H1 (cell line): ENCODE data around the gene GCH1. TPM values are rescaled to one million over a fixed set of nuclear protein-coding genes. Genes with fewer than 3 reads are reported as not detected.

Experiments
- CTCF ChIA-PET: fragments of 300-600 bp; sonication (Branson Sonifier 250); formaldehyde crosslinking; loops from one replicate; lab custom pipeline; 2021; ENCODE audit not compliant: partially characterized antibody; lab: Charles Lee
- POLR2A ChIA-PET: fragments of 300-600 bp; sonication (Branson Sonifier 250); formaldehyde crosslinking; loops from one replicate; lab custom pipeline; 2021; ENCODE audit warnings: inconsistent platforms; ENCODE audit not compliant: partially characterized antibody; lab: Charles Lee
- DNase-seq, 2 experiments: peaks; one replicate each; pipeline versions ENCODE4 v3.0.0 to v3.0.0-alpha.2; 2010 to 2022; ENCODE audit warnings: low spot score in 2 of 2, low read depth in 1 of 2, mixed read lengths in 1 of 2
- FAIRE-seq: peaks from 2 replicates; lab custom pipeline; 2011; peaks lifted over from hg19 to GRCh38; lab: Jason Lieb, UNC
- H2AFZ ChIP-seq: 2 replicates; pipeline ENCODE4 v1.8.1; 2012; ENCODE audit warnings: low read length, inconsistent platforms
- H2AK5ac ChIP-seq: 2 replicates; pipeline ENCODE4 v1.6.1; 2013; ENCODE audit warnings: low read depth, low read length
- H2BK120ac ChIP-seq: replicated peaks from 2 replicates; pipeline ENCODE3; 2013; ENCODE audit warnings: low read depth, low read length, inconsistent platforms
- H2BK12ac ChIP-seq: 2 replicates; pipeline ENCODE4 v1.6.1; 2013; ENCODE audit warnings: low read depth, low read length
- H2BK15ac ChIP-seq: 2 replicates; pipeline ENCODE4 v1.6.1; 2013; ENCODE audit warnings: low read length
- H2BK20ac ChIP-seq: 2 replicates; pipeline ENCODE4 v1.6.1; 2013; ENCODE audit warnings: low read length
- H2BK5ac ChIP-seq: 2 replicates; pipeline ENCODE4 v1.6.1; 2013; ENCODE audit warnings: low read depth, low read length
- H3K14ac ChIP-seq: 2 replicates; pipeline ENCODE4 v1.6.1; 2013; ENCODE audit warnings: inconsistent platforms; ENCODE audit not compliant: insufficient read length
- H3K18ac ChIP-seq: 2 replicates; pipeline ENCODE4 v1.6.1; 2013; ENCODE audit warnings: low read length; ENCODE audit errors: extremely low read depth
- H3K23ac ChIP-seq: 2 replicates; pipeline ENCODE4 v1.6.1; 2013; ENCODE audit warnings: inconsistent platforms; ENCODE audit not compliant: insufficient read length
- H3K23me2 ChIP-seq: 2 replicates; pipeline ENCODE4 v1.6.1; 2013; ENCODE audit warnings: low read depth, low read length
- H3K27ac ChIP-seq: 2 replicates; pipeline ENCODE4 v1.6.1; 2011; ENCODE audit warnings: low read depth, low read length, inconsistent platforms
- H3K27me3 ChIP-seq, 4 experiments: replicated peaks in 1 of 4; 1 replicate in 1 of 4; 2 replicates in 3 of 4; pipeline versions ENCODE4 v1.6.1 to v1.8.1; 2011 to 2013; ENCODE audit warnings: low read length in 3 of 4, mild to moderate bottlenecking in 3 of 4, inconsistent platforms in 2 of 4, mixed read lengths in 2 of 4, moderate library complexity in 1 of 4; ENCODE audit not compliant: control insufficient read depth in 3 of 4, insufficient read depth in 3 of 4; ENCODE audit errors: extremely low read depth in 1 of 4
- H3K36me3 ChIP-seq, 4 experiments: 2 replicates each; pipeline versions ENCODE4 v1.6.1 to v1.8.1; 2011 to 2013; ENCODE audit warnings: mild to moderate bottlenecking in 4 of 4, low read length in 3 of 4, moderate library complexity in 2 of 4, control low read depth in 1 of 4, inconsistent platforms in 1 of 4; ENCODE audit not compliant: insufficient read depth in 4 of 4, control insufficient read depth in 2 of 4
- H3K4ac ChIP-seq: replicated peaks from 2 replicates; pipeline ENCODE3; 2013; ENCODE audit warnings: low read length, low read depth, mixed read lengths, inconsistent platforms; ENCODE audit not compliant: insufficient read length
- H3K4me1 ChIP-seq, 4 experiments: replicated peaks in 1 of 4; 1 replicate in 1 of 4; 2 replicates in 3 of 4; pipeline versions ENCODE4 v1.6.1 to v1.8.1; 2011 to 2013; ENCODE audit warnings: low read length in 3 of 4, inconsistent platforms in 2 of 4, mixed read lengths in 1 of 4; ENCODE audit not compliant: insufficient read depth in 4 of 4, control insufficient read depth in 3 of 4
- H3K4me2 ChIP-seq, 2 experiments: 2 replicates each; pipeline versions ENCODE4 v1.6.1 to v1.8.1; 2011 to 2013; ENCODE audit warnings: low read depth in 2 of 2, low read length in 2 of 2, control low read depth in 1 of 2, inconsistent platforms in 1 of 2, mild to moderate bottlenecking in 1 of 2; ENCODE audit not compliant: insufficient read depth in 1 of 2
- H3K4me3 ChIP-seq, 4 experiments: fragments of 200-600, 300-600 bp in 1 of 4; sonication (generic), shearing (Covaris generic), sonication (Bioruptor Twin) in 1 of 4; 2 replicates each; pipeline versions ENCODE4 v1.5.1 to v1.8.1; 2011 to 2016; ENCODE audit warnings: low read length in 4 of 4, low read depth in 3 of 4, control low read depth in 2 of 4, inconsistent platforms in 2 of 4, mild to moderate bottlenecking in 2 of 4, mixed read lengths in 1 of 4, moderate library complexity in 1 of 4; ENCODE audit not compliant: insufficient read depth in 2 of 4; ENCODE audit errors: extremely low read depth in 1 of 4
- H3K56ac ChIP-seq: replicated peaks from 2 replicates; pipeline ENCODE3; 2013; ENCODE audit warnings: low read depth, mild to moderate bottlenecking, mixed read lengths, low read length, inconsistent platforms; ENCODE audit not compliant: insufficient read length
- H3K79me1 ChIP-seq: 2 replicates; pipeline ENCODE4 v1.6.1; 2013; ENCODE audit warnings: low read depth, low read length, control low read depth
- H3K79me2 ChIP-seq, 2 experiments: 2 replicates each; pipeline versions ENCODE4 v1.6.1 to v1.8.1; 2012 to 2013; ENCODE audit warnings: low read length in 2 of 2, mild to moderate bottlenecking in 2 of 2, inconsistent platforms in 1 of 2; ENCODE audit not compliant: insufficient read depth in 2 of 2, control insufficient read depth in 1 of 2
- H3K9ac ChIP-seq, 4 experiments: replicated peaks in 1 of 4; 1 replicate in 1 of 4; 2 replicates in 3 of 4; pipeline versions ENCODE4 v1.6.1 to v1.8.1; 2011 to 2013; ENCODE audit warnings: low read depth in 3 of 4, low read length in 3 of 4, control low read depth in 2 of 4, mild to moderate bottlenecking in 2 of 4, moderate library complexity in 2 of 4, inconsistent platforms in 1 of 4; ENCODE audit errors: extremely low read depth in 1 of 4
- H3K9me3 ChIP-seq, 2 experiments: 2 replicates each; pipeline versions ENCODE4 v1.6.1 to v1.8.1; 2012 to 2013; ENCODE audit warnings: mild to moderate bottlenecking in 2 of 2, moderate library complexity in 2 of 2, control low read depth in 1 of 2, inconsistent platforms in 1 of 2, low read depth in 1 of 2, low read length in 1 of 2, mixed read lengths in 1 of 2; ENCODE audit not compliant: insufficient read depth in 2 of 2
- H4K20me1 ChIP-seq, 2 experiments: replicated peaks in 1 of 2; 2 replicates each; pipeline versions ENCODE3 to v1.8.1; 2011 to 2013; ENCODE audit warnings: inconsistent platforms in 2 of 2, low read length in 2 of 2, mild to moderate bottlenecking in 1 of 2; ENCODE audit not compliant: insufficient read depth in 2 of 2, control insufficient read depth in 1 of 2
- H4K5ac ChIP-seq: 2 replicates; pipeline ENCODE4 v1.6.1; 2013; ENCODE audit warnings: low read length, low read depth, mixed read lengths, inconsistent platforms; ENCODE audit not compliant: insufficient read length
- H4K8ac ChIP-seq: 2 replicates; pipeline ENCODE4 v1.8.0; 2013; ENCODE audit warnings: mild to moderate bottlenecking, moderate library complexity, low read length, inconsistent platforms; ENCODE audit not compliant: insufficient read depth; ENCODE audit errors: extremely low read depth
- H4K91ac ChIP-seq: replicated peaks from 2 replicates; pipeline ENCODE3; 2013; ENCODE audit warnings: low read length, mixed read lengths, inconsistent platforms; ENCODE audit not compliant: insufficient read length
- BACH1 ChIP-seq: IDR thresholded peaks from 2 replicates; pipeline ENCODE4 v1.6.1; 2012; ENCODE audit warnings: low read length, improper control_type of control experiment
- CHD1 ChIP-seq: IDR thresholded peaks from 2 replicates; pipeline ENCODE4 v1.6.1; 2012; ENCODE audit warnings: low read depth, low read length, improper control_type of control experiment
- EGR1 ChIP-seq: IDR thresholded peaks from 2 replicates; pipeline ENCODE4 v1.6.1; 2011; ENCODE audit warnings: low read depth, low read length, borderline replicate concordance
- EP300 ChIP-seq, 2 experiments: IDR thresholded peaks; 1 replicate in 1 of 2; 2 replicates in 1 of 2; pipeline ENCODE4 v1.6.1; 2011 to 2012; ENCODE audit warnings: low read depth in 2 of 2, low read length in 2 of 2, mild to moderate bottlenecking in 2 of 2, borderline replicate concordance in 1 of 2, inconsistent platforms in 1 of 2, moderate library complexity in 1 of 2
- EZH2 ChIP-seq: fragments of 200-600 bp; sonication (generic); IDR thresholded peaks from 2 replicates; pipeline ENCODE4 v1.7.1; 2012; ENCODE audit warnings: low read depth, mild to moderate bottlenecking, moderate library complexity, low read length, inconsistent platforms; ENCODE audit not compliant: severe bottlenecking
- JUND ChIP-seq: IDR thresholded peaks from 2 replicates; pipeline ENCODE4 v1.6.1; 2011; ENCODE audit warnings: mild to moderate bottlenecking, improper control_type of control experiment, low read length
- MAFK ChIP-seq: IDR thresholded peaks from 2 replicates; pipeline ENCODE4 v1.6.1; 2012; ENCODE audit warnings: low read depth, mild to moderate bottlenecking, improper control_type of control experiment, low read length
- RNF2 ChIP-seq: fragments of 200-900, 300-1000 bp; sonication (generic); IDR thresholded peaks from 2 replicates; pipeline ENCODE4 v1.7.1; 2016; ENCODE audit warnings: borderline replicate concordance, low read depth, mild to moderate bottlenecking, antibody characterized with exemption, low read length; ENCODE audit not compliant: poor library complexity, severe bottlenecking; ENCODE audit errors: missing control alignments
- SIN3A ChIP-seq, 2 experiments: IDR thresholded peaks in 1 of 2; conservative IDR thresholded peaks in 1 of 2; 2 replicates each; pipeline ENCODE4 v1.6.1; 2011 to 2012; ENCODE audit warnings: low read length in 2 of 2, improper control_type of control experiment in 1 of 2, low read depth in 1 of 2, mild to moderate bottlenecking in 1 of 2
- SIRT6 ChIP-seq: IDR thresholded peaks from one replicate; pipeline ENCODE4 v1.7.1; 2012; ENCODE audit warnings: low read length, inconsistent platforms
- YY1 ChIP-seq: IDR thresholded peaks from 2 replicates; pipeline ENCODE4 v1.6.1; 2011; ENCODE audit warnings: low read depth, mild to moderate bottlenecking, low read length
- polyA plus RNA-seq, 7 experiments: library from polyadenylated mRNA; depleted of rRNA in 3 of 7; stranded (reverse) in 5 of 7; unstranded in 2 of 7; fragments of >200 nt in 5 of 7; fragments of 200-250 nt in 2 of 7; gene quantifications; 1 replicate in 5 of 7; 2 replicates in 1 of 7; 4 replicates in 1 of 7; pipeline versions ENCODE4 v1.2.1 to v1.2.3, GENCODE V29; 2011 to 2013; ENCODE audit warnings: missing spikeins in 2 of 7, mixed read lengths in 2 of 7
- total RNA-seq: library from RNA; stranded (reverse); fragmentation: NEBNext Ultra II Directional; extraction: Animal tissue kit (Norgen Biotek cat#: 25700); gene quantifications from 2 replicates; pipeline ENCODE4 v1.2.1, GENCODE V29; 2021
- TF ChIP-seq, protein P1 (sequence below), 3 experiments: IDR thresholded peaks; 1 replicate in 2 of 3; 2 replicates in 1 of 3; pipeline versions ENCODE4 v1.5.1 to v1.6.1; 2011; ENCODE audit warnings: low read length in 3 of 3, mild to moderate bottlenecking in 3 of 3, inconsistent platforms in 2 of 3, low read depth in 1 of 3, moderate library complexity in 1 of 3; ENCODE audit not compliant: insufficient read depth in 1 of 3; ENCODE audit errors: control extremely low read depth in 1 of 3

Gene GCH1
- total and polyA plus RNA-seq, 2 of the 8 experiments (the other 6 are each of a cell fraction or from before 2014, with no cell fraction given), result 7.3 to 7.9 TPM

GRCh38 chr14:54928216-54928615, 25.6 kb upstream of the GCH1 start:
- FAIRE-seq, result no peak
- no peak overlapping the region for H2BK5ac ChIP-seq
- no peak overlapping the region for H3K14ac ChIP-seq
- TF ChIP-seq BACH1, result no peak
- no peak for TF ChIP-seq SIN3A (conservative IDR thresholded peaks at IDR 0.05 in 1 of 2, IDR thresholded peaks at IDR 0.05 in 1 of 2; ENCODE audit: low read depth in 1 of 2, low read length in 2 of 2)
- TF ChIP-seq RNF2, result no peak
- no peak for TF ChIP-seq MAFK
- no peak for TF ChIP-seq CHD1
- no peak for TF ChIP-seq JUND
- TF ChIP-seq EZH2, result no peak
- TF ChIP-seq, protein P1, sequence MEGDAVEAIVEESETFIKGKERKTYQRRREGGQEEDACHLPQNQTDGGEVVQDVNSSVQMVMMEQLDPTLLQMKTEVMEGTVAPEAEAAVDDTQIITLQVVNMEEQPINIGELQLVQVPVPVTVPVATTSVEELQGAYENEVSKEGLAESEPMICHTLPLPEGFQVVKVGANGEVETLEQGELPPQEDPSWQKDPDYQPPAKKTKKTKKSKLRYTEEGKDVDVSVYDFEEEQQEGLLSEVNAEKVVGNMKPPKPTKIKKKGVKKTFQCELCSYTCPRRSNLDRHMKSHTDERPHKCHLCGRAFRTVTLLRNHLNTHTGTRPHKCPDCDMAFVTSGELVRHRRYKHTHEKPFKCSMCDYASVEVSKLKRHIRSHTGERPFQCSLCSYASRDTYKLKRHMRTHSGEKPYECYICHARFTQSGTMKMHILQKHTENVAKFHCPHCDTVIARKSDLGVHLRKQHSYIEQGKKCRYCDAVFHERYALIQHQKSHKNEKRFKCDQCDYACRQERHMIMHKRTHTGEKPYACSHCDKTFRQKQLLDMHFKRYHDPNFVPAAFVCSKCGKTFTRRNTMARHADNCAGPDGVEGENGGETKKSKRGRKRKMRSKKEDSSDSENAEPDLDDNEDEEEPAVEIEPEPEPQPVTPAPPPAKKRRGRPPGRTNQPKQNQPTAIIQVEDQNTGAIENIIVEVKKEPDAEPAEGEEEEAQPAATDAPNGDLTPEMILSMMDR (IDR thresholded peaks at IDR 0.05; ENCODE audit: control extremely low read depth in 1 of 3, insufficient read depth in 1 of 3, low read depth in 1 of 3, low read length in 3 of 3), result no peak
- TF ChIP-seq YY1, result no peak
- TF ChIP-seq SIRT6, result no peak
- no peak for TF ChIP-seq EP300 (IDR thresholded peaks at IDR 0.05; ENCODE audit: borderline replicate concordance in 1 of 2, low read depth in 2 of 2, low read length in 2 of 2)
- TF ChIP-seq EGR1, result no peak
- H2BK15ac ChIP-seq, result no peak overlapping the region
- H3K9me3 ChIP-seq, result no peaks in the 10 kb centered on the region
- no peak overlapping the region for H3K27ac ChIP-seq
- DNase-seq, result no peak
- no peak overlapping the region for H2AFZ ChIP-seq
- no peak overlapping the region for H3K9ac ChIP-seq
- H4K91ac ChIP-seq, result no peak overlapping the region
- H3K79me1 ChIP-seq, result no peaks in the 10 kb centered on the region
- H4K20me1 ChIP-seq, result no peaks in the 10 kb centered on the region
- no peaks in the 10 kb centered on the region for H3K79me2 ChIP-seq
- no peak overlapping the region for H3K4ac ChIP-seq
- no peak overlapping the region for H3K4me3 ChIP-seq
- ChIA-PET CTCF (interaction anchor here (1.0 kb wide), 1 partner anchor 25 kb away, joined by 3 read pairs; the partner anchor contains the start of gene GCH1), POLR2A (interaction anchor here (1.2 kb wide), 1 partner anchor 99 kb away, joined by 3 read pairs; the partner anchor contains the start of genes SOCS4 and WDHD1)
- H4K5ac ChIP-seq, result no peak overlapping the region
- no peaks in the 10 kb centered on the region for H3K36me3 ChIP-seq
- H3K27me3 ChIP-seq, result no peaks in the 10 kb centered on the region
- no peak overlapping the region for H3K18ac ChIP-seq
- H2AK5ac ChIP-seq, result no peak overlapping the region
- H3K23ac ChIP-seq, result no peak overlapping the region
- no peak overlapping the region for H4K8ac ChIP-seq
- H2BK120ac ChIP-seq, result no peak overlapping the region
- no peak overlapping the region for H2BK20ac ChIP-seq
- no peaks in the 10 kb centered on the region for H3K23me2 ChIP-seq
- H2BK12ac ChIP-seq, result no peak overlapping the region
- H3K56ac ChIP-seq, result no peak overlapping the region
- H3K4me1 ChIP-seq, result no peaks in the 10 kb centered on the region
- H3K4me2 ChIP-seq, result no peak overlapping the region
